ENCODE results near the gene PROKR2.

Gene PROKR2

DNA sequence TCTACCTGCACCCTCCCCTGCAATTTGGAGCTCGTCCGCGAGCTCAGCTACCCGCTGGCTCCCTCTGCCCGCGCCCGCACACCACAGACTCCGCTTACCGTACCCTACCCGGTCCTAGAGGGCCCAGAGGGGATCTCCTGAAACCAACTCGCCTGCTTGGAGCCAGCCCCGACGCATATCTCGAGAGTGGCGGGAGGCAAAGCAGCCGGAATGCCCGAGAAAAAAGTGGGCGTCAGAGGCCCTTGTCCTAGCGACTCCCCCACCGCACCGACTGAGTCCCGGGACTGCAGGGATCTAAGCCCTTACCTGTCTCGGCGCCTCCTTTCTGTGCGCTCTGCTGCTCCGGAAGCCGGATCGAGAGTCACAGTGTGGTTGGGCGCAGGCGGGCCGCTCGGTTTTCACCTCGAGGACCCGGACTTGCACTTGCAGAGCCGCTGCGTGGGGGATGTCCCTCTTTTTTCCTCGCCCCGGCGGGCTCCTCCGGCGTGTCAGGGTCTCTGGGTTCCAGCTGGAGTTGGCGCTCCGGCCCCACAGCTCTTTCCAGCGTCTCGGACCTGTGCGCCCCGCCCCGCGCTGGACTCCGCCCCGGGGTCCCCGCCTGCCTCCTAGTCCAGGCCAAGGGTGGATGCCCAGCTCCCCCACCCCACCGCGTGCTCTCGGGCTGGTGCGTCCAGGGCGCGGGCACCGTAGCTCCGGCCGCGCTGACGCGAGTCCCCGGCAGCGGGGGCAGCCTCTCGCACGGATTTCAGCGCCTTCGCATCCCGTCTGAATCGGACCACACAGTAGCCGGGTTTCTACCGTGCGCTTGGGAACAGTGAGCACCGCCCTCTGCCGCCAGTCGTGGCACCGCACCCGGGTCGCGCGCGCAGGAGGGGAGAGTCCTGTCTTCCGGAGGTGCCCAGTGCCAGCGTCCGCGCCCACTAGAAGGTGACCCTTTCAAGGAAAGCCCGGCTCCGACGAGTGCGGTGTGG lies at the start of gene PROKR2:
Gene PROKR2, minus strand, starts transcription at position 767 of the 971 bp plus-strand sequence. CDS start 2,585 bp downstream, outside the sequence.
- H3K27ac ChIP-seq, result no peak within 1 kb of the TSS
- no peak for DNase-seq (ENCODE audit: low read depth, low spot score)

DNA sequence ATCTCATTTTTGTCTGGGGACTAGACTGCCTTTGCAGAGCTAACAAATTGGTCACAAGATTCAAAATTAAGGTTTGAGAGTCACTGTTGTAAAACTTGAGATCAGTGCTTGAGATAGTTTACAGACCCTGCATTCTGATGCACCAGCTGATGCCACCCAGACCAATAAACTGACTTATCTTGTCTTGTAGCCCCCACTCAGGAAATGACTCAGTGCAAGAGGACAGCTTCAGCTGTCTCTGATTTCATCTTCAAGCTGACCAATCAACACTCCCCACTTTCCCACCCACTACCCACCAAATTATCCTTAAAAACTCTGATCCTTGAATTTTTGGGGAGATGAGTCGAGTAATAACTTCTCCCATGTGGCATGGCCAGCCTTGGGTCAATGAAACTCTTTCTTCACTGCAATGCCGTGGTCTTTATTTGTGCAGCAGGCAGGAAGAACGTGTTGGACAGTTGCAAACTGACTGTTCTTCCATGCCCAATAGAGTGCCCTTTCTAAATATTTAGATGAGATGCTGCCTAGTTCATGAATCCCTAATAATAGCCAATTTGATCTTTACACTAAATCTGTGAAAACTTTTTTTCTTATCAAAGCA lies 48.3 kb upstream of the PROKR2 start:
- peak overlapping the region; percentile 56 for H3K27ac ChIP-seq
- no peak for DNase-seq (ENCODE audit: low read depth, low spot score)

DNA sequence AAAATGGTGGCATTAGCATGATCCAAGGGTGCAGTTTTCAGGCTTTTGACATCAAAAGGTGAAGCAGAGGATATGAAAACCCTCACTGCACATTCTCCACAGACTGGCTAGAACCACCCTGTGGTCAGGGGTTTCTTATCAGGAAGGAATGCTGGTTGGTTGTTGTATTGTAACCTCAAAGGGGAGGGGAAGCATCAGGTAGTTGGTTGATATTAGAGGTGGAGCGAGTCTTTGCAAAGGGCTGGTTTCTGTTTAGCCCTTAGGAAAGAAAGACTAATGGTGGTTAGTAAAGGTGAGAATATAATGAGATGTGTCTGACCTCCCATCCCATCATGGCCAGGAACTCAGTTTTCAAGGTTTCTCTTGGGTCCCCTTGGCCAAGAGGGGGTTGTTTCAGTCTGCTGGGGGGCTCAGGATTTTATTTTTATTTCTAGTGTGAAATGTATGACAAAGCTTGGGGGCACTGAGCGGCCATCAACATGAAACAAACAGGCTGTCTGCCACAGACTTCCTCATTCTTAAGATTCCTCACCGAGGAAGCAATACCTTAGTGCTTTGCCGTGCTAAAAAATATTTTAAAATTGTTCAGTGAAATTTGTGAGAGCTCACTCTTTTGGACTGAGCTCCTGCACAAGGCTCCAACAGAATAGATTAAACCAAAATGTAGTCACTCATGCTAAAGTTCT lies 47.5 kb upstream of the PROKR2 start:
- H3K27ac ChIP-seq, result peak overlapping the region; percentile 56
- peak; percentile 27 for DNase-seq (ENCODE audit: low read depth, low spot score)

DNA sequence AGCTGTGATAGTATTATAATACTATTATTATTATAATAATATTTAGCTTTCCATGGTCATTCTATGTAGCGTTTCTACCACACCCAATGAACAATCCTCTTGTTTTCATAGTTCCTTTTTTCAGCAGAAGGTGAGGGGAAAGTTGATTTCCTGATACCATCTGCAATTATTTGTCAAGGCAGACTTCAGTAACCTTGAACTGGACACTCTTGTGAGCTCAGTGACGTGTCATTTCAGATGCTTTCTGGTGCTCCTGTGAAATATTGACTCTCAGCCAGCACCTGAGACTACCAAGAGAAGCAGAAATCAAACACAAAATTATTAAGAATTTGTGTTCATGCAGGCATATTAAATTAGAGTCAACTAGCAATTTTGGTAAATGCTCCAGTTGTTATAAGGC lies 46.0 kb upstream of the PROKR2 start:
- DNase-seq (ENCODE audit: low read depth, low spot score), result no peak

DNA sequence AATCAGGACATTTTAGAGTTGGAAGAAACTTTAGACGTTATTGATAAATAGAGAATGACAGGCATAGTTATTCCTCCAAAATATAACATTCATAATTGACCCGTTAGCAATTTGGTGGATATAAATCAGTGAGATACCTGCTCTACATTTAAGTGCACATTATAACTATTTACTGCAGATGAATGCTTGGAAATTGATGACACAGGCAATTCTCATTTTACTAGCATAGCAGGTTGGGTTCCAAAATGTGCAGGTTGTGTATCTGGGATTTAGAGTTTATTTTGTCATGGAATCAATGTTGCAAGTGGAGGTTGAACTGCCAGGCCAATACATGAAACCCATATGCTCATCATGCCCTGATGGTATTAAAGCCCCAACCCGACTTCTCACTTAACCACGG lies 44.4 kb upstream of the PROKR2 start:
- DNase-seq (ENCODE audit: low read depth, low spot score), result no peak

More for the DNA sequence above, 46.0 kb upstream of the PROKR2 start:
- H3K27ac ChIP-seq, result no peak overlapping the region

DNA sequence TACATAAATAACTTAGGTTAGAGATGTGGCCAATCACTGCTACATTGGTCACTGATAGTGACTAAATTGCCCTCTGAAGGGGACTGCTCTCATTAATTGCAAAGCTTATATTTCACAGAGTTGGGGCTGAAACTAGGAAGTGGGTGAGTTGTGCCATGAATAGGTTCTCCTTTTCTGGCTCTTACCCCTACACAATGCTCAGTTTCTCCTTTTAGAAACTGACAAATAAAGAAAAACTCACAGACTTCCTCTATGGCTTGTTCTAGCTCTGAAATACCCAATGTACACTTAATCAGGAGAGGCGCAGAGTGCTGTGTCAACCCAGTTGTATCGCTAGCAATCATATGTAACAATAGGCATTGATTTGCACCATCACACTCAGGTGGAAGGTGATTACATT lies 41.2 kb upstream of the PROKR2 start:
- H3K27ac ChIP-seq, result no peak overlapping the region
- no peak for DNase-seq (ENCODE audit: low read depth, low spot score)

More for the DNA sequence above, 44.4 kb upstream of the PROKR2 start:
- H3K27ac ChIP-seq, result no peak overlapping the region

DNA sequence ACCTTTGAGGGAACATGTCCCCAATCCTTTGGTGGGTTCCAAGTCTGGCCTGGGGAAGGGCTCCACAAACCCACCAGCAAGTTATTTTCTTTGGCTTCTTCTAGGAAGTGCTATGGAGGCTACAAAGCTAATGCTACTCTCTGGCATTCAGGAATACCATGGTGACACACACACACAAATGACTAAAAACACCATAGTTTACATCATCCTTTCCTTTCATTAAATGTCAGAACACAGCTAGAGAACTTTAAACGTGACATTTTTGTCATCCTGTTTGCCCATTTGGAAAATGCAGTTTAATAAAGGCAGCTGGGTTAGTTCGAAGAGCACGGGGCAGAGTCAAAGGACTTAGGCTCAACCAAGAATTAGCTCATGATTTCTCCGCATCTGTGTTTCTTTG lies 40.2 kb upstream of the PROKR2 start:
- DNase-seq (ENCODE audit: low read depth, low spot score), result no peak
- H3K27ac ChIP-seq, result no peak overlapping the region

DNA sequence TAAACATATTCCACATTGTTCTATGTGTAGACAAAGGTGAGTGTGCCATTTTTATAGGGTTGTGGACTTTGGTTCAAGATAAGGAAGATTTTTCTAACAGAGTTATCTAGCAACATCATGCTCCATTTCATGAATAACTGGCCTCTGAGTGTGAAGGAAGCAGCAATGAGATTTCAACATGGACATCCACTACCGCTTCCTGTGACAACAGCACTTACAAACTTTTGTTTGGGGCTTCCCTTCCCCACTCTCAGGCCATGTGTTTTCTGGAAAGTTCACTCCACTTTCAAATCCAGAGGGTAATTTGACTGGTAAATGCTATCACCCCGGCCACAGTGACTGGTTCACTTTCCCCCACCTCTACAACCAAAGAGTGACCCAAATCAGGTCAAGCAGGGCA lies 38.1 kb upstream of the PROKR2 start:
- DNase-seq (ENCODE audit: low read depth, low spot score), result no peak
- peak overlapping the region; percentile 56 for H3K27ac ChIP-seq

DNA sequence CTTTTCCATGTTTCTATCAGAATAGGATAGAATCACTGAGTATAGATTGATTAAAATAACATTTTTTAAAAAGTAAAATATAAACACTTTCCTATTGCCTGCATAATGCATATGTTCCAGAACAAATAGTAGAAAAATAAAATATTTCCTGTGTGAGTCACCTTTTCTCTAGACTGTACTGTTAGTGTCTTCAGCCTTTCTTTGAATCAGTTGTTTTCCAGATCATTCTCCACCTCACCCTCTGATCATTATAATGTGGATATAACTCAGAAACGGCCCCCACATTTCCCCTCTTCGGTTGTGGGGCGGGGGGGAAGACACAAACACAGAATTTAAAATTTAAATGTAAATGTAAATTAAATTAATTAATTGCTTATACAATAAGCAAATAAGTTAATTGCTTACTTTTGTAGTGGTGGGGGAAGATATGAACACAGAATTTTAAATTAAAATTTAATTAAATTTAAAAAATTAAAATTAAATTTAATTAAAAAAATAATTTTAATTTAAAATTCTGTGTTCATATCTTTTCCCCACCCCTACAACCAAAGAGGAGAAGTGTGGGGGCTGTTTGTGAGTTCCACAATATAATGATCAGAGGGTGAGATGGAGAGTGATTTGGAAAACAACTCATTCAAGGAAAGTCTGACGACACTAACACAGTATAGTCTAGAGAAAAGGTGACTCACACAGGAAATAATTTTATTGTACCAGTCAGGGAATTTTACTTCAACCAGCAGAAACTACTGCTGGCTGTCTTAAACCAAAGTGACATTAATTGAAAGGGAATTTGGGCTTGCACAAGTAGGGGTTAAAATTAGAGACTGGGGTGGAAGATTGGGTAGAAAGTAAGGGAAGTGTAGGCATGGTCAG lies 37.1 kb upstream of the PROKR2 start:
- peak overlapping the region; percentile 56 for H3K27ac ChIP-seq
- DNase-seq (ENCODE audit: low read depth, low spot score), result peak; percentile 34

DNA sequence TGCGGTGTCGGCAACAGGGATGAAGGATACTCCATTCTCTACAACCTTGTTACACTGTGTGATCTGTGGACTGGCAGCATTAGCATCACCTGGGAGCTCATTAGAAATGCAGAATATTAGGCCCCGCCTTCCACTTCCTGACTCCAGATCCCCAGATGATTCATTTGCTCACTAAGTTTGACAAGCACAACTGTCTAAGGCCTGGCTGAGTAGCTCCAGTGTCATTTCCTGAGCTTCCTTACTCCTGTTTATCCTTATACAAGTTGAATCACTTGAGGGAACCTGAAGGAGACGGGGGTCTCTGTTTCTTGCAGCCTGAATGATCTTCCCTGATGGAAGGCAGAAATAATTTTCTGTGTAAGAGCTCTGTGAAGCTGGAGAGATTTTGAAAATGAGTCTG lies 32.7 kb upstream of the PROKR2 start:
- peak overlapping the region; percentile 13 for H3K27ac ChIP-seq
- no peak for DNase-seq (ENCODE audit: low read depth, low spot score)

DNA sequence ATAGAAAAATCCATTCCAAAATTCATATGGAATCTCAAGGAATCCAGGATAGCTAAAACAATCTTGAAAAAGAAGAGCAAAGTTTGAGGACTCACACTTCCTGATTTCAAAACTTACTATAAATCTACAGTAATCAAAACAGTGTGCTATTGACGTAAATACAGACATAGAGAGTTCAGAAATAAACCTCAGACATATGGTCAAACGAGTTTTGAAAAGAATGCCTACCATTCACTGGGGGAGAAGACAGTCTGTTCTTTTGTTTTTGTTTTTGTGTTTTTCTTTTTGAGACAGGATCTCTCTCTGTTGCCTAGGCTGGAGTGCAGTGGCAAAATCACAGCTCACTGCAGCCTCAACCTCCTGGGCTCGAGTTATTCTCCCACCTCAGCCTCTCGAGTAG lies 25.3 kb upstream of the PROKR2 start:
- no peak overlapping the region for H3K27ac ChIP-seq
- no peak for DNase-seq (ENCODE audit: low read depth, low spot score)

DNA sequence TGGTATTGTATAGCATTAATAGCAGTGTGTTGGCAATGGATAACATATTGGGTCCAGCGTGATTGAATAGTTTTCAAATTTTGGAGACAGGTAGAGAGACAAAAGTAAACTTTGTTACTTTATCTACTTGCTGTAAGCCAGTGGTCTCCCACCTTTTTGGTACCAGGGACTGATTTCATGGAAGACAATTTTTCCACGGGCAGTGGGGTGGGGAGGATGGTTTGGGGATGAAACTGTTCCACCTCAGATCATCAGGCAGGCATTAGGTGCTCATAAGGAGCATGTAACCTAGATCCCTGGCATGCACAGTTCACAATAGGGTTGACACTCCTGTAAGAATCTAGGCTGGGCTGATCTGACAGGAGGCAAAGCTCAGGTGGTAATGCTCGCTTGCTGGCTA lies 14.6 kb upstream of the PROKR2 start:
- H3K27ac ChIP-seq, result no peak overlapping the region
- no peak for DNase-seq (ENCODE audit: low read depth, low spot score)

DNA sequence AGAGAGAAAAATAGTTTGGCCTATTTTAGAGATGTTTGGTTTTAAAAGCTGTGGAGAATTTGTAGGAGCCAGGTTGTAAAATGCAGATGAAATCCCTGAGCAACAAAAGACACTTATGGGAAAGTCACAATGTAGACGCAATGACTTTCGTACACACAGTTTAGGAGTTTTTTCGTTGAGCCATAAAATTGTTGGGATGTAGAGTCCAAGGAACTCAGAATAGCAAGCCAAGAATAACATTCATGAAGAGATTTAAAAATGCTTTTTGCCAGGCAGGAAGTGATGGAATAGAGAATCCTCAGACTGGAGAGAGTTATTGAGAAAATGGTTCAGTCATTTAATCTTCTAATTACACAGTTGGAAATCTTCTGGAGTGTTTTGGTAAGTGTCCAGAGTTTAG lies 11.5 kb upstream of the PROKR2 start:
- H3K27ac ChIP-seq, result no peak overlapping the region
- DNase-seq (ENCODE audit: low read depth, low spot score), result no peak

DNA sequence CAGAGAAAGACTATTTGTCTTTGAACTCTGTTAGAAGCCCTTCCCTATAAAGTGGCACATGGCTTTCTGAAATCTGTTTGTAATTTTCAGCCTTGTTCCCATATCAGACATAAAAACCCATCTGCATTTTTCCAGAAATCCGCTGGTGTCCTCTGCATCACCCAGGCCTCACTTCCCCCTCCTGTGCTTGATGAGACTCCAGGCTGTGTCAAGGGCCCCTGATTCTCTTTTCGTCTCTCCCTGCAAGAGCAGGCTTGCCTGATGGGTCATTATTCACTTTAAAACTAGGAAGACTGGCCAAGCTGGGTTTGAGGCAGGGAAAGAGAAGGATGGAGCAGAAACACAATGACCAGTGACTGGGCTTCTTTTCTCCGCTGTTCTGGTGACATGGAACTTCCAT lies 10.6 kb upstream of the PROKR2 start:
- no peak for DNase-seq (ENCODE audit: low read depth, low spot score)
- no peak overlapping the region for H3K27ac ChIP-seq

DNA sequence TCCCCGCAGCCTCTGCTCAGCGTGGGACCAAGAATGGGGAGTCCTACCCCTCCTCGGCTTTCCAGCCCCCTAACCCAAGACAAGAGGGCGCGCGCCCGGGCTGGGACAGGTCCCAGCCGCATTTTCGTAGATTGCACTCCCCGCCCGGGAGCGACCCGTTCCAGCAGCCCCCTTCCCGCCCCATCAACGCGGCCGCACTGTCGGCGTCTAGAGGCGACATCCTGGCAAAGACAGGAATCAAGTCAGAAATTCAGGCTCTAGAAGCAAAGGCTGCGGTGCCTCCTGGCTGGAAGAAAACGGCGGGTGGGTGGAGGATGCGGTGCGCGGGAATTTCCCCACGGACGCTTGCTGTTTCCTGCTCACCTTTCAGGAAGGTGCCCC lies 957 bp downstream of the PROKR2 start:
- no peak overlapping the region for H3K27ac ChIP-seq
- DNase-seq (ENCODE audit: low read depth, low spot score), result no peak

DNA sequence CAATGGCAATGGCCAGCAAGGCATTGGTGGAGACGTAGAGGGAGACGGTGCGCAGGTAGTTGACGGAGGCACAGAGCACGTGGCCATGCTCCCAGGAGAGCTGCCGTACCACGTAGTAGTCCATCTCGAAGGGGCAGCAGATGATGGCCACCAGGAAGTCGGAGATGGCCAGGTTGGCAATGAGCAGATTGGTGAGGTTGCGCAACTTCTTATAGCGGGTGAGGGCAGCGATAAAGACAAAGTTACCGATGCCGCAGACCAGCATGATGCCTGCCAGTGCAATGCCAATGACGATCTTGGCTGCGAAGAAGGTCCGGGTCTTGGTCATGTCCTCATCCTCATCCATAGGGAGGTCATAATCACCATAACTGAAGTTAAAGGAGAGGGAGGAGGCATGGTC lies 2.8 kb downstream of the PROKR2 start:
- no peak for DNase-seq (ENCODE audit: low read depth, low spot score)
- H3K27ac ChIP-seq, result no peak overlapping the region

DNA sequence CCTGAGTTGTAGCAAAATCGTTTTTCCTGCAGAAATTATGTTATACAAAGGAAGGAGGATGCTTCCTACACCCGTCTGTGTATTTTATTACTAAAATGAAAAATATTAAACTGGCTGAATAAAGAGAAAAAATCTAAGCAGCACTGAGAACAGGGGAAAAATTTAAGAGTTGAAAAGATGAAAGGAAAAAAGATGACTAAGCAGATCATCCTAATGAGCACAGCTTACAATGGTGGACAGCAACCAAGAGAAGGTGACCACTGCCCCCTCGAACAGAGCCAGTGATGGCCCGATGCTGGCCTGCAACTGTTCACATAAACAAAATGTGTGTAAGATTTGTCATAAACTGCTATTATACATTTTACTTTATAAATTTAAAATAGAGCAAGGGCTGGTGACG lies 4.2 kb downstream of the PROKR2 start:
- DNase-seq (ENCODE audit: low read depth, low spot score), result no peak
- no peak overlapping the region for H3K27ac ChIP-seq

DNA sequence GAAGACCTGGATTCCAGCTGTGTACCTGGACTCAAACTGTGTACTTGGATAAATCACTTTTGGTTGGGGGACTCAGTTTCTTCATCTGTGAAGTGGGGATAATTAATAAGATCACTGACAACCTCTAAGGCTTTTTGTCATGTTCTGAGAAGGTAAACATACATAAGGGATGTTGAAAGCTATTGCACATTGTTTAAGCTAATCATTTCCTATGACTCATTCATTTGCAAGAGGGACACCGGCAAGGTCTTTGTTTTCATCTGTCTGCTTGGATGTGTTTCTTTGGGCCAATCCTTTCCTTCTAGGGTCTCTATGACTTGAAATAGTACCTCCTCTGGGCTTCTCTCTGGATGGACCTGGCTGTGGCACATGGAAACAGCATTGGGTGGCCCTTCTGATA lies 6.8 kb downstream of the PROKR2 start:
- H3K27ac ChIP-seq, result no peak overlapping the region
- DNase-seq (ENCODE audit: low read depth, low spot score), result no peak

DNA sequence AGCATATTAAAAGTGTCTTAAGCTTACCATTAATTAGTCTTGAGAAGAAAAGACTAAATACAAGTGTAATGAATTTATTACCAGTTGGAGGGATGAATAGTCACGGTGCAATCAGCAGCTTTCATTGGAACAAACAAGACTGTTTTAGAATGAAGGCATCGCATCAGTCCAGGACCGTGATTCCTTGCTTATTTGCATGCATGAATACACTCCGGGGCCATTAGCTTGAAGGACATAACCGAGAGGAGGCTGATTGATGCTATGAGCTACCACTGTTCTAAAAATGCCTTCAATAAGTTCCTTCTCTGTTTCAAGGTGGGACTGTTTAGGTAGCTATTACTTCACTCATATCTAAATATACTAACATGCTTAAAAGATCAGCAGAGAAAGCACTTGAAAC lies 17.9 kb downstream of the PROKR2 start:
- no peak for DNase-seq (ENCODE audit: low read depth, low spot score)
- H3K27ac ChIP-seq, result no peak overlapping the region

All from epithelial cell of prostate (primary cell).